NOMO-1 treated with DMSO at 0.1 percent for 48 hours (cell line): Measurements from ENCODE around the gene PTPN7.
"Not testable (repeated sequence)": the region's sequence is repeated elsewhere in the genome, so short reads cannot be mapped to it uniquely, and the experiment has no call there.

Experiments
- DNase-seq: peaks from one replicate; lab custom pipeline; 2025; ENCODE audit not compliant: unreplicated experiment; lab: John Stamatoyannopoulos, UW

The PTPN7 gene

GRCh38 chr1:202154148-202154765 is 6.1 kb downstream of the PTPN7 start:
- no peak for DNase-seq

- no peak for DNase-seq
Observed at GRCh38 chr1:202153284-202153683, 7.1 kb downstream of the PTPN7 start.

- DNase-seq: no peak
Observed at GRCh38 chr1:202152399-202152798, 8.0 kb downstream of the PTPN7 start.

GRCh38 chr1:202151045-202151444 is 9.4 kb downstream of the PTPN7 start:
- no peak for DNase-seq

GRCh38 chr1:202150602-202151001 is 9.8 kb downstream of the PTPN7 start:
- DNase-seq: no peak

GRCh38 chr1:202150187-202150586 is 10.2 kb downstream of the PTPN7 start:
- DNase-seq: no peak

GRCh38 chr1:202149566-202149965 is 10.8 kb downstream of the PTPN7 start:
- DNase-seq: no peak

GRCh38 chr1:202148391-202148790 is 12.0 kb downstream of the PTPN7 start:
- DNase-seq: no peak

GRCh38 chr1:202146993-202147392 is 13.4 kb downstream of the PTPN7 start:
- no peak for DNase-seq

- DNase-seq: no peak
Observed at GRCh38 chr1:202146279-202146678, 14.1 kb downstream of the PTPN7 start.

GRCh38 chr1:202145744-202146140 is 14.7 kb downstream of the PTPN7 start:
- DNase-seq: not testable (repeated sequence)

GRCh38 chr1:202145068-202145743 is 15.2 kb downstream of the PTPN7 start:
- DNase-seq: peak; percentile 25

GRCh38 chr1:202144402-202145067 is 15.9 kb downstream of the PTPN7 start, which contains the start of gene ARL8A:
Gene ARL8A (minus strand): TSS chr1:202144737. CDS start chr1:202144572, 165 bp downstream.
- peak; percentile 25 for DNase-seq

- peak; percentile 52 for DNase-seq
Observed at GRCh38 chr1:202143768-202144401, 16.5 kb downstream of the PTPN7 start.

- DNase-seq: peak; percentile 77
Observed at GRCh38 chr1:202143011-202143767, 17.2 kb downstream of the PTPN7 start.

GRCh38 chr1:202141468-202141867 is 18.9 kb downstream of the PTPN7 start:
- DNase-seq: not testable (repeated sequence)

- DNase-seq: no peak
Observed at GRCh38 chr1:202140833-202141232, 19.6 kb downstream of the PTPN7 start.

- DNase-seq: peak; percentile 37
Observed at GRCh38 chr1:202135221-202135721, 25.1 kb downstream of the PTPN7 start.

- DNase-seq: no peak
Observed at GRCh38 chr1:202134645-202135172, 25.7 kb downstream of the PTPN7 start.

GRCh38 chr1:202133989-202134388 is 26.4 kb downstream of the PTPN7 start:
- DNase-seq: no peak
